H1 (cell line): ENCODE measurements around the gene COMP.
"Not testable (repeated sequence)": the region's sequence is repeated elsewhere in the genome, so short reads cannot be mapped to it uniquely, and the experiment has no call there.

ENCODE experiments used
- ASH2L ChIP-seq: fragments of 200-600, 300-600 bp; sonication (generic); IDR thresholded peaks from one replicate; pipeline ENCODE4 v1.7.1; 2017; ENCODE audit warnings: low read length
- CEBPB ChIP-seq: IDR thresholded peaks from 2 replicates; pipeline ENCODE4 v1.6.1; 2012; ENCODE audit warnings: low read depth, low read length
- CHD1 ChIP-seq: IDR thresholded peaks from 2 replicates; pipeline ENCODE4 v1.6.1; 2012; ENCODE audit warnings: low read depth, low read length, improper control_type of control experiment
- CTCF ChIP-seq, 3 experiments: IDR thresholded peaks; 1 replicate in 2 of 3; 2 replicates in 1 of 3; pipeline versions ENCODE4 v1.5.1 to v1.6.1; 2011; ENCODE audit warnings: low read length in 3 of 3, mild to moderate bottlenecking in 3 of 3, inconsistent platforms in 2 of 3, low read depth in 1 of 3, moderate library complexity in 1 of 3; ENCODE audit not compliant: insufficient read depth in 1 of 3; ENCODE audit errors: control extremely low read depth in 1 of 3
- EZH2 ChIP-seq: fragments of 200-600 bp; sonication (generic); IDR thresholded peaks from 2 replicates; pipeline ENCODE4 v1.7.1; 2012; ENCODE audit warnings: low read depth, mild to moderate bottlenecking, moderate library complexity, low read length, inconsistent platforms; ENCODE audit not compliant: severe bottlenecking
- GABPA ChIP-seq: IDR thresholded peaks from 2 replicates; pipeline ENCODE4 v1.6.1; 2011; ENCODE audit warnings: mild to moderate bottlenecking, low read length, moderate library complexity, borderline replicate concordance; ENCODE audit not compliant: insufficient read depth
- MAFK ChIP-seq: IDR thresholded peaks from 2 replicates; pipeline ENCODE4 v1.6.1; 2012; ENCODE audit warnings: low read depth, mild to moderate bottlenecking, improper control_type of control experiment, low read length
- NRF1 ChIP-seq: IDR thresholded peaks from 2 replicates; pipeline ENCODE4 v1.6.1; 2011; ENCODE audit warnings: mild to moderate bottlenecking, low read depth, low read length, improper control_type of control experiment
- POLR2A ChIP-seq, 2 experiments: IDR thresholded peaks; 1 replicate in 1 of 2; 2 replicates in 1 of 2; pipeline ENCODE4 v1.6.1; 2011; ENCODE audit warnings: low read depth in 2 of 2, low read length in 2 of 2, mild to moderate bottlenecking in 2 of 2; ENCODE audit errors: control extremely low read depth in 1 of 2
- POLR2AphosphoS5 ChIP-seq: IDR thresholded peaks from 2 replicates; pipeline ENCODE4 v1.6.1; 2011; ENCODE audit warnings: low read depth, low read length
- RBBP5 ChIP-seq: IDR thresholded peaks from 2 replicates; pipeline ENCODE4 v1.7.1; 2012; ENCODE audit warnings: low read depth, mild to moderate bottlenecking, inconsistent platforms, low read length, moderate library complexity, borderline replicate concordance
- SIN3A ChIP-seq, 2 experiments: IDR thresholded peaks in 1 of 2; conservative IDR thresholded peaks in 1 of 2; 2 replicates each; pipeline ENCODE4 v1.6.1; 2011 to 2012; ENCODE audit warnings: low read length in 2 of 2, improper control_type of control experiment in 1 of 2, low read depth in 1 of 2, mild to moderate bottlenecking in 1 of 2
- SUZ12 ChIP-seq: fragments of 200-600 bp; sonication (generic); IDR thresholded peaks from 2 replicates; pipeline ENCODE4 v1.6.1; 2012; ENCODE audit warnings: mild to moderate bottlenecking, inconsistent platforms, low read length, moderate library complexity, mixed read lengths
- ZNF274 ChIP-seq: IDR thresholded peaks from 2 replicates; pipeline ENCODE4 v1.7.0; 2012; ENCODE audit warnings: low read length, borderline replicate concordance; ENCODE audit errors: extremely low read depth

GRCh38 chr19:18811638-18812037 lies 20.5 kb upstream of the COMP start:
- not testable (repeated sequence) for TF ChIP-seq CTCF (IDR thresholded peaks at IDR 0.05; ENCODE audit: control extremely low read depth in 1 of 3, insufficient read depth in 1 of 3, low read depth in 1 of 3, low read length in 3 of 3); POLR2AphosphoS5; SIN3A (conservative IDR thresholded peaks at IDR 0.05 in 1 of 2, IDR thresholded peaks at IDR 0.05 in 1 of 2; ENCODE audit: low read depth in 1 of 2, low read length in 2 of 2); ZNF274; CEBPB; POLR2A (IDR thresholded peaks at IDR 0.05; ENCODE audit: control extremely low read depth in 1 of 2, low read depth in 2 of 2, low read length in 2 of 2); NRF1; RBBP5; CHD1; ASH2L; SUZ12; EZH2; MAFK; GABPA
